Sciatic nerve (tissue), 2 donors: ENCODE data around the gene NME5. TPM values are rescaled to one million over a fixed set of nuclear protein-coding genes. Genes with fewer than 3 reads are reported as not detected.
"Not testable (repeated sequence)": the region's sequence is repeated elsewhere in the genome, so short reads cannot be mapped to it uniquely, and the experiment has no call there.

Experiments used
- ATAC-seq: fragments of 200-7000 bp; cut with Tn5 transposase; one replicate; pipeline ENCODE4 v1.9.1; 2020; ENCODE audit warnings: mild to moderate bottlenecking, moderate library complexity
- DNase-seq: peaks from one replicate; pipeline ENCODE4 v3.0.0-alpha.2; 2020; ENCODE audit warnings: low spot score
- intact Hi-C: fragments of 100-400 bp; cut with DNase I; formaldehyde crosslinking; loops from one replicate; pipeline ENCODE4 v1.14.2; 2022
- total RNA-seq: library from RNA; stranded (reverse); fragmentation: NEBNext Ultra II Directional; extraction: Animal tissue kit (Norgen Biotek cat#: 25700); gene quantifications from one replicate; pipeline ENCODE4 v1.2.1, GENCODE V29; 2021
- donor health status: DM: no; HTN: no; CAD: no.
- donor health status: DM: no; HTN: no; CAD: no.

Gene NME5, protein sequence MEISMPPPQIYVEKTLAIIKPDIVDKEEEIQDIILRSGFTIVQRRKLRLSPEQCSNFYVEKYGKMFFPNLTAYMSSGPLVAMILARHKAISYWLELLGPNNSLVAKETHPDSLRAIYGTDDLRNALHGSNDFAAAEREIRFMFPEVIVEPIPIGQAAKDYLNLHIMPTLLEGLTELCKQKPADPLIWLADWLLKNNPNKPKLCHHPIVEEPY
- 3.7 TPM for total RNA-seq

DNA sequence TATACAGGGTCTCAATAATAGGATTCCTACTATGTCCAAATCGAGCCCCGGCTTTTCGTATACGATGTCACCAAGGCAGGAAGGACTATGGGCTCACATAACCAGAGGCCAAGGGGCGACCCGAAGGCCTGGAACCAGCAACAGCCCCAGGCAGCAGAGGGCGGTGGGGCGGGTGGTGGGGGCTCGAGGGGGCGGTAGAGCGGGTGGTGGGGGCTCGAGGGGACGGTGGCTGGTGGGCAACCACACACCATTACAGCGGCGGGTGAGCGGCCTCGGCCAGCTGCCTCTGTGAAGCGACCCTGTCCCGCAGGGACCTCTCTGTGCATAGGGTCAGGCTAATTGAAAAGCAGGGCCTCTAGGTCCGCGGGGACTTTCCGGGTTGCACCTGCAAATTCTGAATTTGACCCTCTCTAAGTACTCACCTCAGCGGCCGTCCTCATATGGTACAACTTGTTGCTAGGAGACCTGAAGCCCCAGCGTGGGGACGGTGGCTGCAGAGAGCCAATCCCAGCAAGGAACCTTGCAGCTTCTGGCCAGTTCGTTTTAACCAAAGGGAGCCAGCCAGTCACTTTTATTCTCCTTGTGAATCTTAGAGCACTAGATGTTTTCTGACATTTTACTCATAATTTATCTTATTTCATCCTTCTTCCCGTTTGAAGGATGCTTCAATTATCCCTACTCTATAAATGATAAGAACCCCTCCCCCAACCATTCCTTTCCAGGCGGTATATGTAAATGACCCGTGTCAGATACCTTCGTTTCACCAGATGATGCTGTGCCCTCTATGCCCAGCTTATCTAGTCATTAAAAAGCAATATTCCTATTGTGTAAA is at the start of gene NME5:
NME5 (minus strand) TSS at position 480 of the 832 bp plus-strand sequence. CDS start 648 bp downstream, outside the sequence.
- ATAC-seq = peak; percentile 81
- intact Hi-C loops = loop anchor here (10.0 kb wide), 2 partner anchors 54 to 354 kb away; partner anchors contain the start of gene WNT8A
- peak; percentile 69 for DNase-seq

DNA sequence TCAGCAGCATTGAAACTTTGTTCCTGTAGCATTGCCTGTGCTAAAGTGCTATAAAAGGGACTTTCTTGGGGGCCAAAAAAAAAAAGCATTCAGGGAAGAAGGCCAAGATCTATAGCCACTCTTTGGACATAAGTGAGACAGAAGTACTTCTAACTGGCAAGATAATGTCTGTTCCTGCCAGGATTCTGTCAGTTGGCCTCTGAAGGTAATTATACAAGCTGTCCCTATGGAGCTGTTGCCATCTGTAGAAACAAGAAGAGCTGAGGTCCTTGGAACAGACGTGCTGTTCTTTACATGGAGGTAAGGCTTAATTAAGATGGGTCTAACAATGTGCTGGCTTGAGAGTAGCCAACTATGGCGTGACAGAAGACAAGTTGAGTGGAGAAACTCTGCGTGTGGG is 49.4 kb upstream of the NME5 start:
- intact Hi-C loops = no loop called here
- DNase-seq (no peak), ATAC-seq (no peak)

DNA sequence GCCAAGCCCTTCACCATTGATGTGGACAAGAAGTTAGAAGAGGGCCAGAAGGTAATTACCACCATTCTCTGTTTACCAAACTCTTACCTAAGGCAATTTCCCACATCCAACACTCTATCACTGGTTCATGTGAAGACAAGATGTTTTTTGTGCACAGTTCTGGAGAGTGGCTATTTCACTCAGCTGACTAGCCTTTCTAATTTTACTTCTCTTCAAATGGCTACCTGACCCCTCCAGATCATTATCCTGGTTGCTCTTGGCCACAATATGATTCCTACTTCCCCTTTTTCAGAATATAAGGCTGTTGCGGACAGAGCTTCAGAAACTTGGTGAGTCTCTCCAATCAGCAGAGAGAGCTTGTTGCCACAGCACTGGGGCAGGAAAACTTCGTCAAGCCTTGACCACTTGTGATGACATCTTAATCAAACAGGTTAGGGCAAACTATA is 46.8 kb upstream of the NME5 start:
- no peak for DNase-seq
- no peak for ATAC-seq
- intact Hi-C loops = no loop called here

DNA sequence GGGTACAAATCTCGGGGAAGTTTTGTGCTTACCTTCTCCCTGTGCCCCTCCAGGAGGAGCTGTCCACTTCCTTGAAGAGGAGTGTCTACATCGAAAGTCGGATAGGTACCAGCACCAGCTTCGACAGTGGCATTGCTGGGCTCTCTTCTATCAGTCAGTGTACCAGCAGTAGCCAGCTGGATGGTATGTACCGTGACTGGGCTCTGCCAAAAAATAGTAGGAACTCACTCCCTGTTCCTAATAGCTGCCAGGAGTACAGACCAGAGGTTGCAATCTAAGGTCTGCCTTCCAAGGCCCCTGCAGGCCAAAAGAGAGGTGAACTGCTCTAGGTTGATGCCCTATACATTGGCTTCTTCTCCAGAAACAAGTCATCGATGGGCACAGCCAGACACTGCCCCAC is 43.6 kb upstream of the NME5 start:
- ATAC-seq (no peak), DNase-seq (no peak)
- intact Hi-C loops = no loop called here

DNA sequence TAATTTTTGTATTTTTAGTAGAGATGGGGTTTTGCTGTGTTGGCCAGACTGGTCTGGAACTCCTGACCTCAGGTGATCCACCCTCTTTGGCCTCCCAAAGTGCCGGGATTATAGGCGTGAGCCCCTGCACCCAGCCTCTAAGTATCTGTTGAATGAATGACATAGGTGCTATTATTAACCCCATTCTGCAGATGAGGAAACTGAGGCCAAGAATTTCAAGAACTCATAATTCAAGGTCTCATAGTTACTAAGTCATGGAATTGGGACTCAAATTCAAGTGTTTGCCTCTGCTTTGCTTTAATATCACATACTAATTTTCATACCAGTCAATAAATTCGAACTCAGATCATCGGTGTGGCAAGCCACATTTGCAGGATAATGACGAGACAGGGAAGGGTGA is 41.6 kb upstream of the NME5 start:
- intact Hi-C loops = no loop called here
- ATAC-seq = no peak
- no peak for DNase-seq

DNA sequence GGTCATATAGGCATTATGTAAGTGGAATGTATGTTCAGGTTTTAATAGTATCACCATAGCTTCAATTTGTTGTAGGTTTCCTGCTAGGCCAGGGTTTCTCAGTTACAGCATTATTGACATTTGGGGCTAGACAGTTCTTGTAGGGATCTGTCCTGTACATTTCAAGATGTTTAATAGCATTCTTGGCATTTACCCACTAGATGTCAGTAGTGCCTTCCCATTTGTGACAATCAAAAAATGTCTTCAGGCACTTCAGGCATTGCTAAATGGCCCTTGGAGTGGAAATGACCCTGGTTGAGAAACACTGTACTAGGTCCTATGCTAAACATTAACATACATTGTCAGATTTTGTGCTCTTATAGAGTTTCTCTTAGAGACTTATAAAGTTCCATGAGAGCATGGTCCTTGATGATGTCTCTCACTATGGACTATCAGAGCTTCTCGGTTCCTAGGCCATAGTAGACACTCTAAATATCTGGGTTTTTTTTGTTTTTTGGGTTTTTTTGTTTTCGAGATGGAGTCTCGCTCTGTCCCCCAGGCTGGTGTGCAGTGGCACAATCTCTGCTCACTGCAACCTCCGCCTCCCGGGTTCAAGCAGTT is 41.1 kb upstream of the NME5 start:
- intact Hi-C loops = no loop called here
- ATAC-seq = no peak
- DNase-seq = no peak

DNA sequence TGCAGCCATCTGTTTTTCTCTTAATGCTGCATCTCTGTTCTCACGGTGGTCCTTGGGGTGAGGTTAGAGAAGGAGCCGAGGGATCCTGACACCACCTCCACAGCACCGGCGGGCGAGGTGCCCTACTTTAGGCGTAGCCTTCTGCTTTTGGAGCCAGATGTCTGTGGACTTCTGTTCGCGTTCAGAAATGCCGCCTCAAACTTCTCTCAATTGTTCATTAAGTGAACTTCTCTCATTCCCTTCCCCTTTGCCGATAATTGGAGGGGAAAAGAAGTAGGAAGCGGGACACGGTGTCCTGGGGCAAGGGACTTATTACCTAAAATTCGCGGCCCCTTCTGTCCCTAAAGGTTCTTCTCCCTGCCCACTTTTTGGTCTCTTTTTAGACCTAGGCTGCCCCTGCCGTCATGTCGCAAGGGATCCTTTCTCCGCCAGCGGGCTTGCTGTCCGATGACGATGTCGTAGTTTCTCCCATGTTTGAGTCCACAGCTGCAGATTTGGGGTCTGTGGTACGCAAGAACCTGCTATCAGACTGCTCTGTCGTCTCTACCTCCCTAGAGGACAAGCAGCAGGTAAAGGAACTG is 40.1 kb upstream of the NME5 start:
- intact Hi-C loops = no loop called here
- ATAC-seq = no peak
- DNase-seq = no peak

DNA sequence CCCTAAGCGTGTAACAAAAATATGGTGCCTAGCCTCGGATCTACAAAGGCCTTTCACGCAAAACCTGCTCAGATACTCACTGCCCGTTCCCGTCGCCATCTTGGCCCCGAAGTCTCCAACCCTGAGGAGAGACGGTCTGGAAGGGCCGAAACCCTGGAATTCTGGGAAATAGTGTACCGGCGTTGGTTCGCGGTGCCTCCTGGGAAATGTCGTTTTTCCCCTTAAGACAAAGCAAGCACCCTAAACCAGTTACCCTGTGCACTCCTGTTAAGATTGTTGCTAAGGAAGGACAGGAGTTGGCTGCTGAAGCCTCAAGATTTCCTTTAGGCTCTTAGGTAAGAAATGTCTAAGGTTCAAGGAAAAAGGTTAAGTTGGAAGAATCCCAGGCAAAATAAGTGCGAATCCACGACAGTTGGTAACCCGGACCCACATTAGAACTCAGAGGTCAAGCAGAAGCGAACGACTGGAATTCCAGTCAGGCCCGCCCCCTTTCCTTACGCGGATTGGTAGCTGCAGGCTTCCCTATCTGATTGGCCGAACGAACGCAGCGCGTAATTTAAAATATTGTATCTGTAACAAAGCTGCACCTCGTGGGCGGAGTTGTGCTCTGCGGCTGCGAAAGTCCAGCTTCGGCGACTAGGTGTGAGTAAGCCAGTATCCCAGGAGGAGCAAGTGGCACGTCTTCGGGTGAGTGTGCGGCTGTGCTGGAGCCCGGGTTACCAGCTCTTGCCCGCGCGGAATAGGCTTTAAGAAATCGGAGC is 39.5 kb upstream of the NME5 start, which contains the start of the genes BRD8 and KIF20A:
BRD8 (minus strand) TSS at position 115 of the 761 bp plus-strand sequence; CDS start at position 99, 16 bp downstream.
KIF20A (plus strand) TSS at position 597 of the 761 bp plus-strand sequence. CDS start 569 bp downstream, outside the sequence.
- ATAC-seq (peak; percentile 99), DNase-seq (peak; percentile 97)
- intact Hi-C loops = no loop called here

DNA sequence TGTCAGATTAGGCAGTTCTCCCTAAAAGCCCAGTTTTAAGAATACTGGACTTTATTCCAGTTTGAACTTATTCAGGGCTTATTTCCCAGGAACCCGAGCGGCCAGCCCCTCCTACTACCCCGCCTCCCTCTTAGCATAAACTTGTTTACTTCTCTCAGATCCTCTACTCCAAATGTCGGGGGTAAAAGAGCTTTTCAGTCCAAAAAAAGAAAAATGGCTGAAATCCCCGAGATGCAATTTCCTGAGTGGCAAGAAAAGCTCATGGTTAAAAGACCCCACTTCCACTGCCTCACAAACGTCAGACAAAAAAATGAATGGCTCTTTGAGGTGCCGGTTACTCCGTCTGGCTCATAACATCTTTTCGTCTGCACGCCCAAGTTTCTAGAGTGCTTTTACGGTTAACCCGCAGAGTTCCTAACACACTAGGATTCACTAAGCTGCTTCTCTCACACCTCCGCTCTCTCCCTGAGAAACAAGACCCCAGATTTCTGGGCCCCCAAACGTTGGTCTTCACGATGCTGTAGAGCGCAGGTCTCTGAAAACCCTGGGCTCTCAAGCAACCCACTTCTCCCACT is 38.8 kb upstream of the NME5 start:
- DNase-seq (no peak), ATAC-seq (peak; percentile 47)
- intact Hi-C loops = no loop called here

DNA sequence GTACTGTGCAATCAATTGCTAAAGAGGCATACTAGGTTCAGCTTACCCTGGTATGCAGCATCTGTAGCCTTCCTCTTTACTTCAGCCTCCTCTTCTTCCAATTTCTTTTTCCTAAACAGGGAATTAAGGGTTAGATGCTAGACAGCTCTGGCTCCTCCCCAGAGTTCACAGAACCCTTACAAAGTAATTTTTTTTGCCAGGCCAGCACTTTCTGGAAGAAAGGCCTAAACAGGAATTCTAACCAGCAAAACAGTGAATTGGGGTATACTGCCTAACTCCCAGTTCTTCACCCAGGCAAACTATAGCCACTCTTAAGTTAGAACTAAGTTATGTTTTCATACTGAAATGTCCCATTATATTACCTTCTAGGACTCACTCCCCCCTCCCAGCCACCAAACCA is 31.1 kb upstream of the NME5 start:
- DNase-seq = no peak
- no peak for ATAC-seq
- intact Hi-C loops = no loop called here

DNA sequence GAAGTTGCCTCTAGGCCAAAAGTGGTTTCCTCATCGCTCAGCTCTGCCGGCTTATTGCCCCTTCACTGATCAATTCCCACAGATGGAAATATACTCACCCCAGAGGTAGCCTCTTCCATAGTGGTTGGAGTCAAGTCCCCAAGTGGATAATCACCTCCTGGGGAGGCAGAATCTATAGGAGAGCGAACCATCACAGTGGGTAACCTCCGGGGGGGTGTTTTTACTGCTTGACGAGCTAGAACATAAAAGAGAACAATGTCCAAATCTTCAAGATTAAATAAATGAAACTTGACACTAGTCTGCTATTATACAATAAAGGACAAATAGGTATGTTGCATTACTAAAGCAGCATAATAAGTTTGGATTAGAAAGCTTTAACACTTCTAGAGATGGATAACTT is 29.9 kb upstream of the NME5 start:
- intact Hi-C loops = no loop called here
- DNase-seq (no peak), ATAC-seq (no peak)

DNA sequence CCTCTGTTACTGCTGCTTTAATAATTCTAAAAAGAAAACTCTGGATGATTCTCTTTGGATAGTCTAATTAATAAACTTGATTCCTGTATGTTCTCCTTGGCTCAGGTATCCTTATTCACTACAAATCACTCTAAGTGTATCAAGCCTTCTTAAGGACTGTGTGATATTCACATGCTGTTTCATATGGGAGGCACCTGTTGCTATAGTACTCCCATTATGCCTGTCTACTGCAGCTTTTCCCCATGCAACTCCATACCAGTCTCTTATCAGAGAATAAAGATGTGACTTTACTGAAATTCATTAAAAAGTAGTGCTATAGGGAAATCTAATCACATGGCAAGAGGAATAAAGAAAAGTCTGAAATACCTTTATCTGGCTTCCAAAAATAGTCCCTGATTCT is 24.5 kb upstream of the NME5 start:
- intact Hi-C loops = no loop called here

DNA sequence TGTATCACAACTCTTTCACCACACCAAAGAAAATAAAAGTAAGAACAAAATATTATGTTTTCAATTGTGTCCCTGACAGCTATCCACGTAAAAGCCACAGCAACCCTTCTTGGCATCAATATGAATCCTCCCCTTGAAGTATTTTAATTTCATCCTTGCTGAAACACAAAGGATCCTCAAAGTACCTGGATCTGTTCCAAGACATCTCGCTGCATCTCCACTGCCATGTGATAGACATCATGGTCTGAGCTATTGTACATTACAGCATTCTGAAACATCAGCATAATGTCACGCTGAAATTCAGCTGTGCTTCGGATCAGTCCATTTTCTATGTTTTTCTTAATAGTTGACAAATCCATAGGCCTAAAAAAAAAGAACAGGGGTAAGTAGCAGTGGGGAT is 21.5 kb upstream of the NME5 start:
- ATAC-seq = no peak
- intact Hi-C loops = no loop called here

More for the DNA sequence above, 24.5 kb upstream of the NME5 start:
- ATAC-seq (no peak), DNase-seq (no peak)

DNA sequence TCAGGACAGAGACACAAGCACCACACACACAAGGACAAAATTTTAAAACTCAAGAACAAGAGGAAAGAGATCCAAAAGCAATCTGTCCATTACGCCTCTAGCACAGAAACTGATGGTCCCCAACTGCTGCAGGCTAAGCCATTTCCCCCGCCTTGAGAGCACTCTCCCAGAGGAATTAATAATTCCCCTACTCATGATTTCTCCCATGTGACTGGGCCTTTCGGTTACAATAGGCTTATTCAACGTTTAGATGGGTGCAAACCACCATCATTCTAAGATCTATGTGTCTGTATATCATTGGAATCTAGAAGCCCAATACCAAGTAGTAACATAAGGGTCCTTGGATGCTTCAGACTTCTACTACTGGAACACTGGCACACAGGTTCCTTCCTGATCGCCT is 20.4 kb upstream of the NME5 start:
- intact Hi-C loops = no loop called here
- ATAC-seq (no peak), DNase-seq (no peak)

More for the DNA sequence above, 21.5 kb upstream of the NME5 start:
- no peak for DNase-seq

DNA sequence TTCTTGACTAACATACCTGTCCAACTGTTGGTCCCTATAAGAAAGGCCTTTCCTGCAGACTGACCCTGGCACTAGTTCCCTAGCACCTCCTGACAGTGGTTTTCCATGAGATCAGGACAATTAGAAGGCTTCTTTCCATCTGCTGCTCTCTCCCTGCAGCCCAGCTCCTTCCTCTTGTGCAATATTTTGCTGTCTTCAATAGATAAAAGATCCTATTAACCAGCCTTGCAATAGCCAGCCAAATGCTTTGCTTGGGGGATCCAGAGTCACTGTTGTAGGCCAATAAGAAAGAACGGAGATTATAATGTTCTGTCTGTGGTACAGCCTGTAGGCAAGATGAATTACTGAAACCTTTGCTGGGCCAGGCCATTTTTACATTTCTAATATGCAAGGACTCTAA is 18.4 kb upstream of the NME5 start:
- intact Hi-C loops = no loop called here
- ATAC-seq = no peak
- no peak for DNase-seq

DNA sequence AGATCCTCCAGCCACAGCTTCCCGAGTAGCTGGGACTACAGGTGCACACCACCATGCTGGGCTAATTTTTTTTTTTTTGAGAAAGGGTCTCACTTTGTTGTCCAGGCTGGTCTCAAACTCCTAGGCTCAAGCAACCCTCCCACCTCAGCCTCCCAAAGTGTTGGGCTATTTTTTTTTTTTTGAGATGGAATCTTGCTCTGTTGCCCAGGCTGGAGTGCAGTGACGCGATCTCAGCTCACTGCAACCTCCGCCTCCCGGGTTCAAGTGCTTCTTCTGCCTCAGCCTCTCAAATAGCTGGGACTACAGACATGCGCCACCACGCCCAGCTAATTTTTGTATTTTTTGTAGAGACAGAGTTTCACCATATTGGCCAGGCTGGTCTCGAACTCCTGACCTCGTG is 16.7 kb upstream of the NME5 start:
- ATAC-seq, intact Hi-C loops, DNase-seq: not testable (repeated sequence)

DNA sequence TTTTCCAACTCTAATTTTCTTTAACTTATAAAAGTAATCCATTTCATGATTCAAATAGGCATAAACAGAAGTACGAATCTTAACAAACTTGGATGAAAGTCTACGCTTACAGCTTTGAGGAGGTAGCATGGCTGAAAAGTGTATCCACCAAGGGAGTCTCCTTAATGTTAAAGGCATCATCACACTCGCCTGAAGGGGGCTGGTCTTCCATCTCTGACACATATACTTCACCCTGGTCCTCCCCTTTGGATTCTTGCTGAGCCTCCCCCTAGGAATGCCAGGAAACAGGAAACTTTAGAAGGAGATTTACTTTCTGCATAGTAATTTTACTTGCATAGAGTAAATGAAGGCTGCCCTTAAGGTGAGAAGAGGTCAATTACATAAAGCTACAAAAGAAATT is 10.3 kb upstream of the NME5 start:
- DNase-seq (no peak), ATAC-seq (no peak)
- intact Hi-C loops = no loop called here

DNA sequence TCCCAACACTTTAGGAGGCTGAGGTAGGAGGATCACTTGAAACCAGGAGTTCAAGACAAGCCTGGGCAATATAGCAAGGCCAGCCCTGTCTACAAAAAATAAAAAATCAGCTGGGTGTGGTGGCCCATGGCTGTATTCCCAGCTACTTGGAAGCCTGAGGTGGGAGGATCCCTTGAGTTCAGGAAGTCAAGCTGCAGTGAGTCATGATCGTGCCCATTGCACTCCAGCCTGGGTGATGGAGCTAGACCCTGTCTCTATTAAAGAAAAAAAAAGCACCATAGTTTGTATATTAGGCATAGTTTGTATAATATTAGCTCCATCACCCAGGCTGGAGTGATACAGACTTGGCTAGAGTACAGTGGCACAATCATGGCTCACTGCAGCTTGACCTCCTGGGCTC is 9.6 kb upstream of the NME5 start:
- ATAC-seq (peak; percentile 50), DNase-seq (no peak)
- intact Hi-C loops = no loop called here
